HG03520 (cell line): Measurements from ENCODE around the gene RFC2.
"Not testable (repeated sequence)": the region's sequence is repeated elsewhere in the genome, so short reads cannot be mapped to it uniquely, and the experiment has no call there.

Experiments
- ATAC-seq: cut with Tn5 transposase; IDR thresholded peaks from one replicate; pipeline ENCODE4 v1.9.1; 2021; ENCODE audit warnings: mild to moderate bottlenecking, moderate library complexity; ENCODE audit not compliant: unreplicated experiment

The RFC2 gene

GRCh38 chr7:74252893-74253292, 1.3 kb downstream of the RFC2 start:
- ATAC-seq = no peak

GRCh38 chr7:74249058-74249457, 5.1 kb downstream of the RFC2 start:
- ATAC-seq = not testable (repeated sequence)

- no peak for ATAC-seq
These were observed 6.0 kb downstream of the RFC2 start for GRCh38 chr7:74248156-74248555.

- no peak for ATAC-seq
These were observed 7.7 kb downstream of the RFC2 start for GRCh38 chr7:74246497-74246896.

GRCh38 chr7:74242122-74242443, 12.1 kb downstream of the RFC2 start:
- no peak for ATAC-seq

- no peak for ATAC-seq
These were observed 13.7 kb downstream of the RFC2 start for GRCh38 chr7:74240482-74240881.

- ATAC-seq = no peak
These were observed 17.9 kb downstream of the RFC2 start for GRCh38 chr7:74236284-74236683.

- ATAC-seq = no peak
These were observed 18.5 kb downstream of the RFC2 start for GRCh38 chr7:74235518-74236268.

- no peak for ATAC-seq
These were observed 20.4 kb downstream of the RFC2 start for GRCh38 chr7:74233655-74234285.

- ATAC-seq = peak; percentile 56
These were observed 23.0 kb downstream of the RFC2 start for GRCh38 chr7:74231232-74231590.

GRCh38 chr7:74230446-74231231, 23.6 kb downstream of the RFC2 start:
- ATAC-seq = no peak

GRCh38 chr7:74228951-74229900, 25.0 kb downstream of the RFC2 start:
- ATAC-seq = no peak

- ATAC-seq = no peak
These were observed 27.6 kb downstream of the RFC2 start for GRCh38 chr7:74226633-74227032.

- no peak for ATAC-seq
These were observed 28.8 kb downstream of the RFC2 start for GRCh38 chr7:74225400-74225799.

GRCh38 chr7:74224907-74225306, 29.3 kb downstream of the RFC2 start:
- not testable (repeated sequence) for ATAC-seq

- no peak for ATAC-seq
These were observed 29.7 kb downstream of the RFC2 start for GRCh38 chr7:74224511-74224832.

GRCh38 chr7:74223711-74224510, 30.3 kb downstream of the RFC2 start:
- no peak for ATAC-seq

GRCh38 chr7:74222851-74223710, 31.1 kb downstream of the RFC2 start:
- no peak for ATAC-seq

GRCh38 chr7:74221713-74222112, 32.5 kb downstream of the RFC2 start:
- no peak for ATAC-seq
